Neural crest cell (in vitro differentiated cells): ENCODE results near the gene ADRA2B. TPM values are rescaled to one million over a fixed set of nuclear protein-coding genes. Genes with fewer than 3 reads are reported as not detected.

Experiments used
- DNase-seq: peaks from one replicate; pipeline ENCODE4 v3.0.0; 2021; ENCODE audit warnings: low read depth, mixed read lengths, low spot score
- H3K27ac Mint-ChIP-seq: one replicate; pipeline ENCODE4 v1.8.0; 2021; ENCODE audit warnings: mild to moderate bottlenecking, mixed read lengths; ENCODE audit not compliant: unreplicated experiment
- H3K27me3 Mint-ChIP-seq: 2 replicates; pipeline ENCODE4 v1.8.0; 2021; ENCODE audit warnings: low read depth, mild to moderate bottlenecking, mixed read lengths
- H3K36me3 Mint-ChIP-seq: 2 replicates; pipeline ENCODE4 v1.8.0; 2021; ENCODE audit warnings: low read depth, mild to moderate bottlenecking, mixed read lengths
- H3K4me1 Mint-ChIP-seq: 2 replicates; pipeline ENCODE4 v1.8.0; 2021; ENCODE audit warnings: mixed read lengths
- H3K4me3 Mint-ChIP-seq: one replicate; pipeline ENCODE4 v1.8.0; 2021; ENCODE audit warnings: mild to moderate bottlenecking, mixed read lengths
- H3K9me3 Mint-ChIP-seq: 2 replicates; pipeline ENCODE4 v1.8.0; 2021; ENCODE audit warnings: mixed read lengths
- CTCF ChIP-seq: fragments of 200-600 bp; sonication (generic); conservative IDR thresholded peaks from 2 replicates; pipeline ENCODE4 v1.5.0; 2021; ENCODE audit warnings: antibody characterized with exemption, mild to moderate bottlenecking
- total RNA-seq: library from RNA; stranded (reverse); gene quantifications from 2 replicates; pipeline ENCODE4 v1.2.1, GENCODE V29; 2021

Gene ADRA2B
- total RNA-seq, 1 donor from 2014 or later = 0.79 TPM

GRCh38 chr2:96104487-96104861, 11.9 kb downstream of the ADRA2B start:
- Mint-ChIP-seq H3K9me3 (peaks cover 4% of the 10 kb centered on the region), H3K36me3 (no peaks in the 10 kb centered on the region), H3K4me1 (peaks cover 22% of the 10 kb centered on the region), H3K4me3 (no peak overlapping the region), H3K27ac (no peak overlapping the region), H3K27me3 (no peaks in the 10 kb centered on the region)
- no peak for DNase-seq
- TF ChIP-seq CTCF = no peak

GRCh38 chr2:96103761-96104486, 12.4 kb downstream of the ADRA2B start:
- no peak for TF ChIP-seq CTCF
- H3K4me3 Mint-ChIP-seq = no peak overlapping the region
- DNase-seq = no peak
- H3K4me1 Mint-ChIP-seq = peaks cover 17% of the 10 kb centered on the region
- H3K36me3 Mint-ChIP-seq = no peaks in the 10 kb centered on the region
- peaks cover 4% of the 10 kb centered on the region for H3K9me3 Mint-ChIP-seq
- H3K27me3 Mint-ChIP-seq = no peaks in the 10 kb centered on the region
- no peak overlapping the region for H3K27ac Mint-ChIP-seq

GRCh38 chr2:96103187-96103601, 13.2 kb downstream of the ADRA2B start:
- Mint-ChIP-seq H3K9me3 (peaks cover 4% of the 10 kb centered on the region), H3K36me3 (no peaks in the 10 kb centered on the region), H3K4me1 (peaks cover 9% of the 10 kb centered on the region), H3K27ac (no peak overlapping the region), H3K27me3 (no peaks in the 10 kb centered on the region), H3K4me3 (no peak overlapping the region)
- TF ChIP-seq CTCF = no peak
- no peak for DNase-seq

GRCh38 chr2:96102596-96103186, 13.7 kb downstream of the ADRA2B start:
- Mint-ChIP-seq H3K27me3 (no peaks in the 10 kb centered on the region), H3K9me3 (peaks cover 4% of the 10 kb centered on the region), H3K36me3 (no peaks in the 10 kb centered on the region), H3K4me3 (no peak overlapping the region), H3K27ac (no peak overlapping the region), H3K4me1 (peaks cover 5% of the 10 kb centered on the region)
- no peak for TF ChIP-seq CTCF
- no peak for DNase-seq

- Mint-ChIP-seq H3K9me3 (peaks cover 4% of the 10 kb centered on the region), H3K4me1 (peaks cover 5% of the 10 kb centered on the region), H3K27ac (peak overlapping the region; percentile 78), H3K27me3 (no peaks in the 10 kb centered on the region), H3K36me3 (no peaks in the 10 kb centered on the region), H3K4me3 (no peak overlapping the region)
- no peak for TF ChIP-seq CTCF
- DNase-seq = no peak
These were observed 15.5 kb downstream of the ADRA2B start for GRCh38 chr2:96100893-96101304.
